ENCODE results near the gene CLEC16A.

DNA sequence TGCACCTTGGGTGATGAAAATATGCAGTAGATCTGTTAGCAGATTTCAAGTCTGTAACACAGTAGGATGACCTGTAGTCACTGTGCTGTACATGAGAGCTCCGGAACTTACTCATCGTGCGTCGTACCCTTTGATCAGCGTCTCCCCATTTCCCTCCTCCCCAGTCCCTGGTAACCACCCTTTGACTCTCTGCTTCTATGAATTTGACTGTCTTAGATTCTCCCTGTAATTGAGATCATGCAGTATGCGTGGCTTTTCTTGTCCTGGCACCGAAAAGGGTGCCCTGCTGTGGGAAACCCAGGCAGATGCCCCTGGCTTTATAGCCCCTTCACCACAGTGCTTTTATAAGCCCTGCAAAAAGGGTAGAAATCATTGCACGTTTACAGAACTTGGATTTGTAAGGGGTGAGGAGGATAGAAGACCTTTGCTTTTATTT is 20.5 kb downstream of the CLEC16A start:
- no peak for TF ChIP-seq POLR2A (IDR thresholded peaks at IDR 0.05)
- TF ChIP-seq, protein P1, sequence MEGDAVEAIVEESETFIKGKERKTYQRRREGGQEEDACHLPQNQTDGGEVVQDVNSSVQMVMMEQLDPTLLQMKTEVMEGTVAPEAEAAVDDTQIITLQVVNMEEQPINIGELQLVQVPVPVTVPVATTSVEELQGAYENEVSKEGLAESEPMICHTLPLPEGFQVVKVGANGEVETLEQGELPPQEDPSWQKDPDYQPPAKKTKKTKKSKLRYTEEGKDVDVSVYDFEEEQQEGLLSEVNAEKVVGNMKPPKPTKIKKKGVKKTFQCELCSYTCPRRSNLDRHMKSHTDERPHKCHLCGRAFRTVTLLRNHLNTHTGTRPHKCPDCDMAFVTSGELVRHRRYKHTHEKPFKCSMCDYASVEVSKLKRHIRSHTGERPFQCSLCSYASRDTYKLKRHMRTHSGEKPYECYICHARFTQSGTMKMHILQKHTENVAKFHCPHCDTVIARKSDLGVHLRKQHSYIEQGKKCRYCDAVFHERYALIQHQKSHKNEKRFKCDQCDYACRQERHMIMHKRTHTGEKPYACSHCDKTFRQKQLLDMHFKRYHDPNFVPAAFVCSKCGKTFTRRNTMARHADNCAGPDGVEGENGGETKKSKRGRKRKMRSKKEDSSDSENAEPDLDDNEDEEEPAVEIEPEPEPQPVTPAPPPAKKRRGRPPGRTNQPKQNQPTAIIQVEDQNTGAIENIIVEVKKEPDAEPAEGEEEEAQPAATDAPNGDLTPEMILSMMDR (IDR thresholded peaks at IDR 0.05), result no peak
